Left renal cortex interstitium (tissue), 4 donors: ENCODE results near the gene CCL3. TPM values are rescaled to one million over a fixed set of nuclear protein-coding genes. Genes with fewer than 3 reads are reported as not detected.
"Not testable (repeated sequence)": the region's sequence is repeated elsewhere in the genome, so short reads cannot be mapped to it uniquely, and the experiment has no call there.

Experiments
- DNase-seq, 4 donors: peaks; one replicate each; pipeline ENCODE4 v3.0.0-alpha.2; 2013; ENCODE audit warnings: low read depth in 4 of 4, low spot score in 2 of 4, missing footprints in 1 of 4
- polyA plus RNA-seq, 4 donors: library from polyadenylated mRNA; unstranded; fragments of 120-200 nt; gene quantifications; one replicate each; pipeline ENCODE4 v1.2.1, GENCODE V29; 2013; ENCODE audit not compliant: insufficient read length in 4 of 4

The CCL3 gene
- polyA plus RNA-seq, 4 donors: 1.2 to 6.7 (median 2.0) TPM; not detected in 1

DNA sequence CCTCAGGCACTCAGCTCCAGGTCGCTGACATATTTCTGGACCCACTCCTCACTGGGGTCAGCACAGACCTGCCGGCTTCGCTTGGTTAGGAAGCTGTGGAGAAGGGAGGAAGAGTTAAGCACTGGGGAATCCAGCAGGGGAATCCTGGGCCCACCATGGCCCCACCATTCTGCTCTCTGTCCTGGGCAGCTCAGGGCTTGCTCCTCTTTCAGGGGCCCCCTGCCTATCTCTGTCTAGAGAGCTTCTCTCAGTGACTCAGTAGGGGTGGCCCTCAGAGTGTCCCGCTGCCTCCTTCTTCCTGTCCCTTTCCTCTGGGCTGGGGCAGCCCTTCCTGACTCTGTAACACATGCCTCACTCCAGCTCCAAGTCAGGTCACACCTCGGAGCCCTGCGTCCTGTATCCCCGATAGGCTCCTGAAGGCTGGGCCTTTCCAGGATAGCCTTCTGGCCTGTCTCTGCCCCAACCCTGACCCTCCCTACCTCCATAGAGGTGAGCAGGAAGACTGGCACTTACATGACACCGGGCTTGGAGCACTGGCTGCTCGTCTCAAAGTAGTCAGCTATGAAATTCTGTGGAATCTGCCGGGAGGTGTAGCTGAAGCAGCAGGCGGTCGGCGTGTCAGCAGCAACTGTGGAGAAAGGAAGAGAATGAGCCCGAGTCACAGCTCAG, 1.1 kb downstream of the CCL3 start:
- no peak for DNase-seq

DNA sequence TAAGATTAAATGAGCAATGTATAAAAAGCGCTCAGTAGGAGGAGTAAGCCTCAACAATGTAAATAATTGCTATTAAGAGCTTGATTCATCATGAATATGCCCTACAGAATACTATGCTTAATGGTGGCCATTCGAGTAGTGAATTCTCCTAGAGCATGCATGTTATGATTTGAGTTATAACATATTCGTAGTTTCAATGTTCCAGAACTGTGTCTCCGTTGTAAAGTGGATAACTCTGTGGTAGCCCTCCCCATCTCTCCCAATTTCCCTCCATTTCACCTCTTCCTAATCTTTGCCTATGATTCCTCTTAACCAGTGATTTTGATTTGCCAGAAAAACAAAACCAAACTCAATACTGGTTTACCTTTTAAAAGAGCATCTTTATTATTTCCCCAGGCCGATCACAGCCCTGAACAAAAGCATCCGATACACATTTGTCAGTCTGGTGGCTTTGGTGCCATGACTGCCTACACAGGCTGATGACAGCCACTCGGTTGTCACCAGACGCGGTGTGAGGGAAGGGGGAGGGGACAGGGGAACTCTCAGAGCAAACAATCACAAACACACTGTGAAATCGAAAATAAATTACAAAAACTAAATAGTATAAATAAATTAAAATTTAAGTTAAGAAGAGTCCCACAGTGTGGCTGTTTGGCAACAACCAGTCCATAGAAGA, 1.9 kb downstream of the CCL3 start:
- not testable (repeated sequence) for DNase-seq

DNA sequence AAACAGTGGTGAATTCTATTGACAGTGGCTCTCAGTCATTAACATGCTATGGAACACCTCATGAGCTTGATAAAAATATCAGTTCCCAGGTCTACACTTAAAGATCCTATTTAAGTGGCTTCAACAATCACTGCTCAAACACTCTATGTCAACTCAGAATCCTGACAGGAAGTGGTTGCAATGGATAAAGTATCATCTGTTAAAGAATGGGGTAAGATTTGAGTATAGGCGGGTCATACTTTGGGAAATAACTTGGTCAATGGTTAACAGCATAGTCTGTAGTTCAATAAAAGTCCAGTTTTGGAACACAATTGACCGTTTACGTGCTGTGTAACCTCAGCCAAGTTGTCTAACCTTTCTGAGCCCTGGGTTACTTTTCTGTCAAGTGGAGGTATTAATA, 2.5 kb downstream of the CCL3 start:
- not testable (repeated sequence) for DNase-seq

DNA sequence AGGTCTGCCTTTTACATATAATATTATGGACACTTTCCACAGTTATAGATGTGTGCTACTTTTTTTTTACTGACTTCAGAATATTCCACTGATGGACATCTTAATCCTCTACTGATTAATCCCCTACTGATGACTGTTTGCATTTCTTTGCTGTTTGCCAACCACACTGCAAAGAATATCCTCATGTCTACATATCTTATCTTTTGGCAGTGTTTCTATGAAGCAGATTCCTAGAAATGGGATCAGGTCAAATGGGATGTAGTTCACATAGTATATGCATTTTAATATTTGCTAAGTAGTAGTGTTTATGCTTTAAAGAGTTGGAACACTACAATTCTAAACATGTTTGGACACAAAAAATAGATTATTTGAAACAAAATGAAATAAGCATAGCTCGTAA, 3.2 kb downstream of the CCL3 start:
- no peak for DNase-seq

DNA sequence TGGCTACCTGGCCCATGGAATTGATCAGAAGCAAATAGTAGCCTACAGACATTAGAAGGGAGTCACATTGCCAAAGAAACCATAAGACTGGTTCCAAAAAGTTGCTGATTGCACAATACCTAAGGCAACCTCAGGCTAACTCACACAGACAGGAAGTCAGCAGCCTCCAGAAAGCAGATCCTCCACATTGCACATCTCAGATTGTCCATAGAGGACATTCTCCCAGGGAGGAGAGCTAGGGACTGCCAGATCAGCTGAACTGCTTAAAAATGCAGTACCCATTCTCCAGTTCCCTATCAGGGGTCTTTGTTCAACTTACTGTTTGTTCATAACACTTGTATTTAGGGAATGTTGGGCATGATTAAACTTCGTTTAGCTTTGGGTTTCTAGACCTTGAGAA, 4.2 kb downstream of the CCL3 start:
- no peak for DNase-seq

- DNase-seq: not testable (repeated sequence)
These were observed 6.3 kb downstream of the CCL3 start for GRCh38 chr17:36083691-36084090.

DNA sequence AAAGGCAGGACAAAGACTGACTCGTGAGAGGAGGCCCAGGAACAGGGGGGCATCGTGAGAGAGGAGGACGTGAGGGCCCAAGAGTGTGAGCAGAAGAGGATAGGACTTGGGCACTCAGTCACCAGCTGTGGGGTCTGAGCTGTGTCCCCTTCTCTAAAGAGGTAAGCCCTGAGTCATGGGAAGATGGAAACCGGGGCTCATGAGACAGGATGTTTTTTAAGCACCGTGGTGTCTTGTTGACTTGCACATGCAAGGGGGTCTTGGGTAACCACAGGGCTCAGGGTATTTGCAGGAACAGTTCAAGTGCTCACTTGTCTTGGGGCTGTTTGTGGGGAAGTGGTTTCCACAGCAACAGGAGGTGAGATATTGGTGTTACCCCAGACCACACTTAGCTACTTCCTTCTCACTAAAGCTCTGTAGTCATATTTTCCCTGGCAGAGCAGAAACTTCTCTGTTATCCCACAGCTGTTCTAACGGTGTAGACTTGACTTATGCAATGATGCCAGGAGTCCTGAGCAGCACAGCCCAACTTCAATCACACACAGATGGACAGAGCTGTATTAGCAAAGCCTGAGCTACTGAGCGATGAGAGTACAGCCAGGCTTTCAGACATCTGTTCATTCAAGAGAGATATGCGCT, 7.3 kb downstream of the CCL3 start:
- DNase-seq: not testable (repeated sequence)

DNA sequence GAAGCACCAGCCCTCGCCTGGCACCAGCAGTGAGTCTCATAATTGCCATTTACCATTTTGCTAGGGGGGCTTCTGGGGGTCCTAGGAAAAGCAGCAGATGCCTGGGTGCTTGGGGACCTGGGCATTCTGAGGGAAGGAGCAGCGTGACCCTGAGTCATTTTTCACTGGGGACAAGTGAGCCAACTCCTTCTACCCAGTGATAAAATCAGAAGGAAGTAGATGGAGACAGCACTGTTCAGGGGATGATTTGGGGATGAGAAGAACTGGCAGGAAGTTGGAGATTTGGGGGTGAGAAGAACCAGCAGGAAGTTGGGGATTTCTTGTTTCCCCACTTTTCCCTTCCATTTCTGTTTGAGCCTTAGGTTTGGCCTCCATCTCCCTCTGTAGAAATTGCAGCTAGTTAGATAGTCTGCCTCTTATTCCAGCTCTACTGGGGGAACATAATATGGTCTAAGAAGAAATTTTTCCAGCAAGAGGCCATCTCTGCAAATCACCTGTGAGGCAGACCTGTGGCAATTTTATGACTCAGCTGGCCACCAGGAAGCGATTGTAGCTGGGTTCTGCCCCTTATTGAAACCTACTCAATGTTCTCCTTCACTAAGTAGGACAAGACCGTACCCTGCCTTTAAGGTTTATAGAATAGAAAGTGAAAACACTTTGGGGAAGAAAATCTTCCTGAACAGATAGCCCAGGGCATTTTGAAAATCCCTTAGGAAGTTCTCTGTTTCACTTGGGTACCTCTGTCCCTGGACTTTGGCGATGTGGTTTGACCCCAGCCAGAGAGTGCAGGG, 8.1 kb downstream of the CCL3 start:
- not testable (repeated sequence) for DNase-seq

GRCh38 chr17:36074365-36074764, 15.6 kb downstream of the CCL3 start:
- no peak for DNase-seq

DNA sequence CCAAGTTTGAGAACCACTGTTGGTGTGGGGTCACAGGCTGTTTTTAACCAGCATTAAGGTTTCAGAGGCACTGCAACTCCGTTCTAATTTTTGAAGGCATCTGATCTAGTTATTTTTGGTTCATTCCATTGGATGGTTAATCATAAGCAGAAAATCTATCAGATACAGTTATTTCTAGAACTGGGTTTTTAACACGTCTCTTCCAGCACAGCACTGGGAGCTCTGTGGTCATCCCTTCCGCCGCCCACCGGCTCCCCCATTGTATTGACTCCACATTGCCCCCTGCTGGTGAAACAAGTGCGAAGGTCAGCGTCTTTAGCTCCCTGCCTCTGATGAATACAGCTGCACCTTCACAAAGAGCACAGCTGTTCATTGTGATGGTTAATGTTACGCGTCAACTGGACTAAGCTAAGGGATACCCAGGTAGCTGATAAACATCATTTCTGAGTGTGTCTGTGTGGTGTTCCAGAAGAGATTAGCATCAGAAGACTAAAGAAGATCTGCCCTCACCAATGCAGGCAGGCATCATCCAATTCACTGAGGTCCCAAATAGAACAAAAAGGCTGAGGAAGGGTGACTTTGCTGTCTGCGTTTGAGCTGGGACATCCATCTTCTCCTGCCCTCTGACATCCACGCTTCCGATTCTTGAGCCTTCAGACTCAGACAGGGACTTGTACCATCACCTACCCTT, 17.4 kb downstream of the CCL3 start:
- DNase-seq: peak in 2 of 4 donors; percentile 9 to 25

- no peak for DNase-seq
These were observed 18.2 kb downstream of the CCL3 start for GRCh38 chr17:36071751-36072150.

GRCh38 chr17:36070427-36070826, 19.5 kb downstream of the CCL3 start:
- DNase-seq: no peak

DNA sequence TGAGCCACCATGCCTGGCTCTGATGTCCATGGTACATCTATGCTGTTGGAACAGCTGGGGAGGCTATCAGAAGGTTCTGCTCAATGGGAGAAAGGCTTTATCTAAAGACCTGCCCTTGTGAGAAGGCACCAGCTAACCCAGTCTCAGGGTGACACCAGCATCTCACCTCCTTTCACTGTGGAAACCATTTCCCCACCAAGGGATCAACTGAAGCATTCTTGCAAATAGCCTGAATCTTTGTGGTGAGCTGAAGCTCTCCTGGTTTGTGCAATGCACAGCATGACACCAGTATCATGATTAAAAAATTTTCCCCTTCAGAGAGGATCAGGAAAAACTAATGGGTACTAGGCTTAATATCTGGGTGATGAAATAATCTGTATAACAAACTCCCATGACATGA, 20.8 kb downstream of the CCL3 start:
- no peak for DNase-seq

DNA sequence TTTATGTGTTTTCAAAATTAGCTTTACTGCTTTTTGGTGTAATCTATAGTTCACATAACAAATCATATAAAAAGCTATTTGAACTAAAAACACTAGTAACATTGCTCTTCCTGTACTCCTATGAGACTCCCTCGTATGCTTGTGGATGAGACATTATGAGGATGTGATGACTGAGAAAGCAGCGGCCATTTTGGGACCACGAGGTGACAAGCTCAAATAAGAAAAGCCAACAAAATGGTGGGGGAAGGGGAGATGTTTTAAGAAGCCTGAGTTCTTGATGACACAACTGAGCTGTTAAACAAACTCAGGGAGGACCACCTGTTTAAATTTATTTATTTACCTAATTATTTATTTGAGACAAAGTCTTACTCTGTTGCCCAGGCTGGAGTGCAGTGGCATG, 21.4 kb downstream of the CCL3 start:
- no peak for DNase-seq

- no peak for DNase-seq
These were observed 23.5 kb downstream of the CCL3 start for GRCh38 chr17:36066365-36066985.

GRCh38 chr17:36063786-36064541, 26.0 kb downstream of the CCL3 start, which contains the start of gene CCL18:
TSS of gene CCL18 (plus strand) at chr17:36064272. CDS start at chr17:36064343, 71 bp downstream.
- DNase-seq: no peak

- DNase-seq: no peak
These were observed 29.1 kb downstream of the CCL3 start for GRCh38 chr17:36060816-36061215.

DNA sequence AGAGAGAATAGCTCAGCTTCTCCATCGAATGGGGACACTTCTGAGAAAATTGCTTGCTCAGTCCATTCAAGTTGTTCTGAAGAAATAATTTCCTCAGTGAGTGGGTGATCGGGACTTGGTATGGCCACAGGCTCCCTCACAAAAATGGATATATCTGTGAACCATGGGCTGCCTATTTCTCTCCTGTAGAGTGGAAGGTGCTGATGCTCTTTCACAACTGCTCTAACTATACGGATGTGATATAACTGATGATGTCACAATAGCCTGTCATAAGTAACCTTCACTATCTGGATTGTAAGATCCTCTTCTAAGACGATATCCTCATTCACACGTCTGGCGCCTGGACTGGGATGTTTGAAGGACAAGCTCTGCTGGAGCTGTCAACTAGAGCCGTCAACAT, 30.5 kb downstream of the CCL3 start:
- no peak for DNase-seq

DNA sequence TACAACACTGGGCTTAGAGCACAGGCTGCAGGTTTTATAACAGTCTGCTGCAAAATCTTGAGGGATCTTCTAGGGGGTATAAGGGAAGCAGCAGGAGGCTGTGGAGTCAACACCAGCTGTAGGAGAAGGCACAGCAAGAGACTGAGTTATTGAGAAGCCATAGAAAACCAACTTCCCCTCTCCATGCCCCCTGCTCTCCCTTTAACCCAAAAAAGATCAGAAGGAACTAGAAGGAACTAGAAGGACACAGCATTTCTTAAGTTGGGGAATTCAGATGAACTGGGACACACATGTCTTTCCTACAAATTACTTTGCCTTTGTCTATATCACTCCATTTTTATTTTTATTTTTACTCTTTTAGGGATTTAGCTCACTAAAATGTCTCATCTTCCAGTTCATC, 32.0 kb downstream of the CCL3 start:
- no peak for DNase-seq
